GM12878 (cell line): ENCODE measurements around the gene SCMH1.

ENCODE experiments used
- BRCA1 ChIP-seq: IDR thresholded peaks from 2 replicates; pipeline ENCODE4 v1.6.1; 2011; ENCODE audit warnings: low read depth, low read length, improper control_type of control experiment
- FOXM1 ChIP-seq: IDR thresholded peaks from 2 replicates; pipeline ENCODE4 v1.6.1; 2012; ENCODE audit warnings: low read depth, mild to moderate bottlenecking, inconsistent platforms, low read length, moderate library complexity
- JUND ChIP-seq: IDR thresholded peaks from 2 replicates; pipeline ENCODE4 v1.6.1; 2012; ENCODE audit warnings: low read depth, mild to moderate bottlenecking, low read length, improper control_type of control experiment, moderate library complexity
- PAX5 ChIP-seq: IDR thresholded peaks from 2 replicates; pipeline ENCODE4 v1.6.1; 2011; ENCODE audit warnings: low read depth, low read length, borderline replicate concordance
- PML ChIP-seq: IDR thresholded peaks from 2 replicates; pipeline ENCODE4 v1.6.1; 2012; ENCODE audit warnings: low read length, inconsistent platforms
- POLR2A ChIP-seq: IDR thresholded peaks from 2 replicates; pipeline ENCODE4 v1.6.1; 2011; ENCODE audit warnings: low read depth, mild to moderate bottlenecking, low read length
- POLR2AphosphoS5 ChIP-seq: IDR thresholded peaks from 2 replicates; pipeline ENCODE4 v1.6.1; 2011; ENCODE audit warnings: mild to moderate bottlenecking, low read length, inconsistent platforms
- REST ChIP-seq: IDR thresholded peaks from 2 replicates; pipeline ENCODE4 v1.6.1; 2012; ENCODE audit warnings: mild to moderate bottlenecking, low read depth, low read length

- no peak for TF ChIP-seq PML
- TF ChIP-seq PAX5 = no peak
- no peak for TF ChIP-seq JUND
- no peak for TF ChIP-seq REST
- no peak for TF ChIP-seq BRCA1
- TF ChIP-seq FOXM1 = no peak
- no peak for TF ChIP-seq POLR2AphosphoS5
- no peak; the same call in 1 of the 2 replicates for TF ChIP-seq POLR2A
Observed at GRCh38 chr1:41014871-41015270, 227.2 kb downstream of the SCMH1 start.
